Epithelial cell of esophagus (primary cell): ENCODE results near the gene MIXL1.
"Not testable (repeated sequence)": the region's sequence is repeated elsewhere in the genome, so short reads cannot be mapped to it uniquely, and the experiment has no call there.

Experiments used
- DNase-seq: peaks from one replicate; pipeline ENCODE4 v3.0.0; 2010; ENCODE audit warnings: low read depth
- H3K4me3 ChIP-seq: 2 replicates; pipeline ENCODE4 v1.5.1; 2011; ENCODE audit warnings: mild to moderate bottlenecking, low read length, control low read depth
- TF ChIP-seq, protein P1 (sequence below): IDR thresholded peaks from 2 replicates; pipeline ENCODE4 v1.5.1; 2011; ENCODE audit warnings: low read depth, mild to moderate bottlenecking, low read length, control low read depth, inconsistent platforms; ENCODE audit not compliant: insufficient read depth; ENCODE audit errors: missing control alignments

The MIXL1 gene

DNA sequence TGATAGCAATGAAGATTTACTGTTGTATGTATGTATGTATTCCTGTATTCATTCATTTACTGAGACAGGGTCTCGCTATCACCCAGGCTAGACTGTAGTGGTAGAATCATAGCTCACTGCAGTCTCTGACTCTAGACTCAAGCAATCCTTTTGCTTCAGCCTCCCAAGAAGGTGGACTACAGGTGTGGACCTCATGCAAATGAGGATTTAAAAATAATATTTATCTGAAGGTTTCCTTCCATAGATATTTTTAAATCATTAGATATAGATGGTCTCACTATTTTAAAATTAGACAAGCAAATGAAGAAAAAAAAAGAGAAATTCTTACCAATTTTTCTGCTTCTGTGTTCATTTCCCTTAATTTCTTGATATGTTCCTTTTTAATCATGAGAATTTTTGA lies 27.0 kb downstream of the MIXL1 start:
- no peak overlapping the region for H3K4me3 ChIP-seq
- no peak for DNase-seq
- TF ChIP-seq, protein P1, sequence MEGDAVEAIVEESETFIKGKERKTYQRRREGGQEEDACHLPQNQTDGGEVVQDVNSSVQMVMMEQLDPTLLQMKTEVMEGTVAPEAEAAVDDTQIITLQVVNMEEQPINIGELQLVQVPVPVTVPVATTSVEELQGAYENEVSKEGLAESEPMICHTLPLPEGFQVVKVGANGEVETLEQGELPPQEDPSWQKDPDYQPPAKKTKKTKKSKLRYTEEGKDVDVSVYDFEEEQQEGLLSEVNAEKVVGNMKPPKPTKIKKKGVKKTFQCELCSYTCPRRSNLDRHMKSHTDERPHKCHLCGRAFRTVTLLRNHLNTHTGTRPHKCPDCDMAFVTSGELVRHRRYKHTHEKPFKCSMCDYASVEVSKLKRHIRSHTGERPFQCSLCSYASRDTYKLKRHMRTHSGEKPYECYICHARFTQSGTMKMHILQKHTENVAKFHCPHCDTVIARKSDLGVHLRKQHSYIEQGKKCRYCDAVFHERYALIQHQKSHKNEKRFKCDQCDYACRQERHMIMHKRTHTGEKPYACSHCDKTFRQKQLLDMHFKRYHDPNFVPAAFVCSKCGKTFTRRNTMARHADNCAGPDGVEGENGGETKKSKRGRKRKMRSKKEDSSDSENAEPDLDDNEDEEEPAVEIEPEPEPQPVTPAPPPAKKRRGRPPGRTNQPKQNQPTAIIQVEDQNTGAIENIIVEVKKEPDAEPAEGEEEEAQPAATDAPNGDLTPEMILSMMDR: no peak

DNA sequence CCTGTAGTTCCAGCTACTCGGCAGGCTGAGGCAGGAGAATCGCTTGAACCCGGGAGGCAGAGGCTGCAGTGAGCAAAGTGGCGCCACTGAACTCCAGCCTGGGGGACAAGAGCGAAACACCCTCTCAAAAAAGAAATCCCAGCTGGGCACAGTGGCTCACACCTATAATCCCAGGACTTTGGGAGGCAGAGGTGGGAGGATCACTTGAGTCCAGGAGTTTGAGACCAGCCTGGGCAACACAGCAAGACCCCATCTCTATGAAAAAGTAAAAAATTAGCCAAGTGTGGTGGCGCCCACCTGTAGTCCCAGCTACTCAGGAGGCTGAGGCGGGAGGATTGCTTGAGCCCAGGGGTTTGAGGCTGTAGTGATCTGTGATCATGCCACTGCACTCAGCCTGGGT lies 29.4 kb downstream of the MIXL1 start:
- not testable (repeated sequence) for DNase-seq, H3K4me3 ChIP-seq

DNA sequence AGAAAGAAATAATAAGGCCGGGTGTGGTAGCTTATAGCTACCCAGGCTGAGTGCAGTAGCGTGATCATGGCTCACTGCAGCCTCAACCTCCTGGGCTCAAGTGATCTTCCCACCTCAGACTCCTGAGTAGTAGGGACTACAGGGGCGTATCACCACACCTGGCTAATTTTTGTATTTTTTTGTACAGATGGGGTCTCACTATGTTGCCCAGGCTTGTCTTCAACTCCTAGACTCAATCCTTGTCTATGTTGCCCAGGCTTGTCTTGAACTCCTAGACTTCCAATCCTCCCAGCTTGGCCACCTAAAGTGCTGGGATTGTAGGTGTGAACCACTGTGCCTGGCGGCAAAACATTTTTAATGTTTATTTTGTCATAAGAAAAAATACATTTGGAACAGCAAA lies 30.5 kb downstream of the MIXL1 start:
- no peak overlapping the region for H3K4me3 ChIP-seq
- TF ChIP-seq, protein P1: no peak
- DNase-seq: no peak

DNA sequence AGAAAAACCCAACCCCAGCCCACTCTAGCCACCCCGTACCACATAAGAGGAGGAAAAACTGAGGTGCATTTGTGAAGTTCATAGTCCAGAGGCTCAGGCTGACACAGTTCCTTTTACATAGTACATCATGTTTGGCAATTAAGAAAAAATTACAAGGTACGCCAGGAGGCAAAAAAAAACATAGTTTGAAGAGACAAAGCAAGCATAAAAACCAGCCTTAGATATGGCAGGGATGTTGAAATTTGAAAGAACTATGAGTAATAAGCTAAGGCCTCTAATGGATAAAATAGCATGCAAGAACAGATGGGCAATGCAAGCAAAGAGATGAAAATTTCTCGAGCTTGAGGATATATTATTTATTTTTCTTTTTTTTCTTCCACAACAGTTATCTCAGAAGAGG lies 31.9 kb downstream of the MIXL1 start:
- peak; percentile 6 for DNase-seq
- TF ChIP-seq, protein P1: no peak
- H3K4me3 ChIP-seq: no peak overlapping the region

DNA sequence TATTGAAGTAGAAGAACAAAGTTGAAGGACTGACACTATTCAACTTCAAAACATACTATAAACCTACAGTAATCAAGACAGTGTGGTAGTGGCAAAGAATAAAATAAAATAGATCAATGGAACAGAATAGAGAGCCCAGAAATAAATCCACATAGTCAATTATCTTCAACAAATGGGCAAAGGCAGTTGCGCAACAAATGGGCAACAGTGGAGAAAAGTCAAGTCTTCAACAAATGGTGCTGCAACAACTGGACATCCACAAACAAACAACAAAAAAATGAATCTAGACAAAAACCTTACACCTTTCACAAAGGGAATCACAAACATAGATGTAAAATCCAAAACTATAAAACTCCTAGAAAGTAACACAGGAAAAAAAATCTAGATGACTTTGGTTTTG lies 38.4 kb downstream of the MIXL1 start:
- H3K4me3 ChIP-seq: no peak overlapping the region
- DNase-seq: no peak
- TF ChIP-seq, protein P1: no peak

DNA sequence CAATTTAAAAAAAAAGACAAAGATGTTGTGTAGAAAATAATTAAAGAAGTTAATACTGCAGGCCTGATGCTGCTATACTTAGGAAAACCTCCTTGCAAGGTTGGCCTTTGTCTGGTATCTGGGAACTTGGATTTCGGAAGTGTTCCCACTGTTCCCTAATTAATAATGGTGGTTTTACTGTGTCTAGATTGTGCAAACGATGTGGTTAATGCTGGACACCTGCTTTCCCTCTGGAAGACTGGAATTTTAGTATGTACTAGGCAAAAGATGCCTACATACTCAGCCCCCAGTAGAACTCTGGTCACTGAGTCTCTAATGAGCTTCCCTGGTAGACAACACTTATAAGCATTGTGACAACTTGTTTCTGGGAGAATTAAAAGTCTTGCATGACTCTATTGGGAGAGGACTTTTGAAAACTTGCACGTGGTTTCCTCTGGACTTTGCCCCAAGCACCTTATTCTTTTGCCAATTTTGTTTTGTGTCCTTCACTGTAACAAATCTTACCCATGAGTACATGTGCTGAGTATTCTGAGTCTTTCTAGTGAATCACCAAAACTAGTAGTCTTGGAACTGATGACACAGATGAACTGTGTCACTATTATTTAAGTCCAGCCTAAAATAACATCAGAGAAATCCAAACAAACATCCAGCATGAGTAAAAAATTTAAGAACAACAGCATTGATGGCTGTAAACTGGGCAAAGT lies 45.1 kb downstream of the MIXL1 start:
- DNase-seq: peak; percentile 72
- H3K4me3 ChIP-seq: no peak overlapping the region
- TF ChIP-seq, protein P1: no peak

DNA sequence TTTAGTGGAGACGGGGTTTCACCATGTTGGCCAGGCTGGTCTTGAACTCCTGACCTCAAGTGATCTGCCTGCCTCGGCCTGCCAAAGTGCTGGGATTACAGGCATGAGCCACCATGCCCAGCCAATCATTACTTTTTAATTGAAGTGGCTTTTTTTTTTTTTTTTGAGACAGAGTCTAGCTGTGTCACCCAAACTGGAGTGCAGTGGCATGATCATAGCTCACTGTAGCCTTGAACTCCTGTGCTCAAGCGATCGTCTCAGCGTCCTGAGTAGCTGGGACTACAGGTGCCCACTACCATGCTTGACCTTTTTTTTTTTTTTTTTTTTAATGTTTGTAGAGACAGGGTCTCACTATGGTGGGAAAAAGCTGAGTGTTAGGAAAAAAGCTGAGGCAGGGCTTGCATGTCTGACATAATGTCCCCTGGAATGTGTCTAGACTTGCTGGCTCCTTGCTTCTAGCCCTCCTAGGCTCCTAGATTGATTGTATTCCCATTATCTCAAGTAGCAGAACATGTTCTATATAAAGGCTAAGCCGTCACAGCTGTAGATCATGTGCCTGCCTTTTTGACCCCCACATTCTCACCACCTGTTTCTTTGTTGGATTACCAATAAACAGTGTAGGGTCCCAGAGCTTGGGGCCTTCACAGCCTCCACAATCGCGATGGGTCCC lies 48.9 kb downstream of the MIXL1 start:
- peak; percentile 24 for DNase-seq
- not testable (repeated sequence) for H3K4me3 ChIP-seq

DNA sequence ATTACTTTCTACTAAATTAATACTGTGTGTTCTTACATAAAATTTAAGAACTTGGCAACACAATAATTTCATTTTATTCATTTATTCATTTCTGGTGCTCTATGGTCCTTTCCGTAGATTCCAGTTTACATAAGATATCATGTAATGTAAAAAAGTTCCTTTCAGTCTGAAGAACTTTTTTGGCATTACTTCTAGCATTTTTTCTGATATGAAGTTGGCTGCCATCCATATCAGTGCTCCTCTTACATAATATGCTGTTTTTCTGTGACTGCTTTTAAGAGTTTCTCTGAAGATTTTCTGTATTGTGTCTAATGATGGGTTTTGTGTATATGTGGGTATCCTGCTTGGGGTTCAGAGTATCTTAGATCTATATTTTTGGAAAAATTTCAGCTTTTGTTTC lies 50.7 kb downstream of the MIXL1 start:
- H3K4me3 ChIP-seq: no peak overlapping the region
- no peak for DNase-seq
- TF ChIP-seq, protein P1: no peak
